OCI-M2 (cell line): ENCODE data around the gene ITGA1.

Source experiments
- DNase-seq: peaks from one replicate; lab custom pipeline; 2025; ENCODE audit not compliant: unreplicated experiment; lab: John Stamatoyannopoulos, UW

Gene ITGA1

DNA sequence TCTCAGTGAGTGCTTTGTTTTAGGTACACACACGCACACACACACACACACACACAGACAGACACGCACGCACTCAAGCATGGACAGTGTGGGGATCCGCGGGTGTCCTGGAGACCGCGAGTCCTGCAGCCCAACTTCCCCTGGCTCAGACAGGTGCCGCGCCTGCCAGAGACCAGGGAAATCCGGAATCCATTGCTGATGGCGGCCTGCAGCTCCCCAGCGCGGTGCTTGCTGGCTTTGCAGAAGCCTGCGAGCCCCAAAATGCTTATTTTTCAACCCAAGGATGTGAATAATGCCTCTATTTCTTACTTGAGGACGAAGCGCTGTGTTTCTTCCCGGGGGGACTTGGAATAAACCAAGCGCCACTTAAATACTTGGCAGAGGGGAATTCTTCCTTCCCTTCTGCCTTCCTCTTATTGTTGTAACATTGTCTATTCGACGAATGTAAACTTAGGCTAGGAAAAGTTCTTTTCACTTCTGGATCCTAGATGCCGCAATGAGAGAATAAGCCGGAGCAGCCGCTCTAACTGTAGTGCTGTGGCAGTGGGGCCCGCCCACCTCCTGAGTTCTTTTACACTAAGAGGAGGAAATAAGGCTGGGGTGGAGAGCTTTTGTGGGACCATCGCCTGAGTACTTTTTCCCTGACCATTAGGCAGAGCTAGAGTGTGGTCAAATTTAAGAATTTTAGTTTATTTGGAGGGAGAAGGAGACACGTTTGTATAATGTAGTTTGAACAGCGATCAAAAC, 202.2 kb downstream of the ITGA1 start:
- DNase-seq: no peak

GRCh38 chr5:52990528-52990925, 202.8 kb downstream of the ITGA1 start:
- no peak for DNase-seq

DNA sequence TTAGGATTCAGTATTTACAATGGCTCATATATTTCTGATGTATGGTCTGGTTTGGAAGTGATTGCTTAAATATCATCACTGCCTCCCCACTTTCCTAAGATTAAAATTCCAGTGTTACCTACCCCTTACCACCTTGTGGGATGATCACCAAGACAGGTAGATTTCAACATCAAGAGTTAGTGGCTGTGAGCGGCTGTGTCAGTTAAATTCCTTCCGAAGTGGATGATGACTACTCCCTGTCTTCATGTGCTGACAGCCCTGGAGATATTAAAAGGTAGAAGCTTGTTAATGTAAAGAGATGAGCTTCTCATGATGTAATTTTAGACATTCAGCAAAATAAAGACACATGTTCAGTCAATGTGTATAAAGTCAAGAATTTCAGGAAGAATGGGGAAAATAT, 205.7 kb downstream of the ITGA1 start:
- no peak for DNase-seq

GRCh38 chr5:52994266-52994665, 206.6 kb downstream of the ITGA1 start:
- DNase-seq: no peak

DNA sequence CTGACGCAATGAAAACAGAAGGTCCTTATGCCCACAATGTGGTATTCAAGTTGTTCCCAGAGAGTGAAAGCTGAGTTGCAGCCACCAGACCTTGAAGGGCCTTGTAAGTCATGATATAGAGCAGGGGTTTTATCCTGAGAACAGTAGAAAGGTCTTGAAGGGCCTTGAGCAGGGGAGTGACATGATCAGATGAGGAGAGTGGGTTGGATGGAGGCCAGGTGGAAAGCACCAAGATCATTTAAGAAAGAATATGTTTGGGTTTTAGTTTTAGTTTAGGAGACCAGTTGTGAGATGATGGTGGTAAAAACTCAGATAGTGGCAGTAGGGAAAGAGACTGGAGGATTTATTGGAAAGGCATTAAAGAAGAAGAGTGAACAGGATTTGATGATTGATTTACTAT, 207.4 kb downstream of the ITGA1 start:
- no peak for DNase-seq

DNA sequence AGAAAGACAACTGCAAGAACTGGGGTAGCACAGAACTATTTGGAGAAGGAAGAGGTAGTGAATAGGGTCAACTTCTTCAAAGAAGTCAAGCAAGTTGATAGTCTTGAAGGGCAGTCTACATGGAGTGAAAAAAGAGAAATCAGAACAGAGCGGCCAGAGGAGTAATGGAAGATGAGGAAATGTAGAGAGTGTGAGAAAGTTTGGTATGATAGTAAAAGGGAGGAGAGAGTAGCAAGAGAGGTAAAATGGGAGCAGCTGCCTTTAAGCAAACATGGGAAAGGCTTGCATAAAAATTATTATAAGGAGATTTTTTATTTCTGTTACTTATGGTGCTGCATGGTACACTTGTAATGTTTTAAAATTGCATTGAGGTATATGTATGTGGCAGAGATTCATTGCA, 208.2 kb downstream of the ITGA1 start:
- DNase-seq: no peak

DNA sequence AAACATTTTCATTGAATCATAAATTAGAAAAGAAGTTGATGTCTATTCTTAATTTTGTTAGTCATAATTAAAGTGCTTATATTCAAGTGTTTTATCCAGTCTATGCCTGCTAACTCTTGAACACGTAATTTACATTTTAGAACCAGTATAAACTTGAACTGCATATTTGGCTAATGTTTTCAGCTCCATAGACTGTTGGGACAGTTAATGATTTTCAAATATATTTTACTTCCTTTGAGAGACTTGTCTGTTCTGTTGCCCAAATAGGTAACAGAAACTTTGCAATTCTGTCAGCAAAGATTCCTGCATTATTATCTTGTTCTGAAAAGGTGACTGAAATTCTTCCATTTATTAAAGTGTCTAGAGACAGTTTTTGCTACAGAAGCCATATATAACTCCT, 209.3 kb downstream of the ITGA1 start:
- no peak for DNase-seq

- no peak for DNase-seq
Observed at GRCh38 chr5:52997424-52997823, 209.7 kb downstream of the ITGA1 start.

- no peak for DNase-seq
Observed at GRCh38 chr5:52998552-52999313, 211.0 kb downstream of the ITGA1 start.

DNA sequence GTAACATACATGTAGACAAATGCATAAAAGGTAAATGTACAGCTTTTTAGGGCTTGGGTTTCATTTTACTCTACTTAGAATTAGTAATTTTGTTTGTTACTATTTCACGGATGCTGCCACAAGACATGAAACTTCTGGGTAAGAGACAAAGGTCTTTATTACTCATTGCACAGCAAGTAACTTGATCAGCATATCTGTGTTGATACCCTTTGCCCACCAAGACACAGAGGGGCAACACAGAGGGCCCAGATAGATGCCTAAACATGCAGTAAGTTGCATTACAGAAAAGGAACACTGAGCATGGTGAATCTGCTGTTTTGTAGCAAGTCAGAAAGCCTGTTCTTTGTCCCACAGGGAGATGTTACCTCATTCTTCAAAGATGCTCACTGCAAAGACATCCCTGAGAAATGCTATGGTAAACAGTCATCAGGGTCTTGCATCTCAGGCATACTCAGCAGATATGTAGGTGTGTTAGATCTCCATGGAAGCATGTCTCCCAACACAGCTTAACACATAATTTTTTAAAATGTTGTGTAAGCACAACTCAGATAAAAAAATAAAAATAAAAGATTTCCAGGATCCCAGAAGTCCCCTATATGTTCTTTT, 211.7 kb downstream of the ITGA1 start:
- no peak for DNase-seq

- no peak for DNase-seq
Observed at GRCh38 chr5:53001541-53001940, 213.8 kb downstream of the ITGA1 start.

- DNase-seq: no peak
Observed at GRCh38 chr5:53002491-53002890, 214.8 kb downstream of the ITGA1 start.

DNA sequence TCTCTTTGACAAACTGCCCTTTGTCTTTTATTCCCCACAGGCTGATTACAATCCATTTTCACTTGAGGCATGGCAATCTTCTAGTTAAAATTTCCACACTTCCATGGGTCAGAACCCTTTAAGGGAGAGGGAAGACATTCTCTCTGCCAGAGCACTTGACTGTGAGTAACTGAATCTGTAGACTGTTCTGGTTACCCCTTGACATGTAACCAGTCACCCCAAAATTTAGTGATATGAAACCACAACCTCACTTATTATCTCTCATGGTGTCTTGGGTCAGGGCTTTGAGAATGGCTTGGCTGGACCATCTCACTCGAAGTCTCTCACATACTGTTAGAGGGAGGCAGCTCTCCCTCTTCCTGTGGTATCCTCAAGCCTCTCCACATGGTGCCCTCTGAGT, 215.4 kb downstream of the ITGA1 start:
- no peak for DNase-seq

- DNase-seq: no peak
Observed at GRCh38 chr5:53006911-53007890, 219.5 kb downstream of the ITGA1 start.

GRCh38 chr5:53008751-53009150, 221.0 kb downstream of the ITGA1 start:
- DNase-seq: no peak
